ENCODE measurements around the gene PRKG1.

DNA sequence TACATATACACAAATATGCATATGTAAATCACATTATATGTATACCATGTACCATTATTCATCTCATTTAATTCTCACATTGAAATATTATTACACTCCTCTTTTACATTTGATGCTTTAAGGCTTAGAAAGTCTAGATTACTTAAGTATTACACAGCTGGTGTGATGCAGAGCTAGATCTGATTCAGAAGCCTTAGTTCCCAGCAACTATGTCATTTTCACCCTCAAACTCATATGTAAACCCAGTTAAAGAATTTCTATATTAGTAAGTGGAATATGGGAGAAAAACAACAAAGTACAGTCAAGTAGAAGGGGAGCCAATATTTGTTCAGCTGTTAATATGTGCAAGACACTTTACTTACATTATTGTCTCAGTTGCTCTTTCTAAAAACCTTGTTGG is 699.4 kb downstream of the PRKG1 start:
- TF ChIP-seq CTCF (IDR thresholded peaks at IDR 0.05; ENCODE audit: low read depth, low read length, poor library complexity, severe bottlenecking), result no peak
- no peak for TF ChIP-seq EZH2phosphoT487 (IDR thresholded peaks at IDR 0.05; ENCODE audit: borderline replicate concordance, low read length)
